ENCODE data around the gene TRAPPC3.

Gene TRAPPC3

GRCh38 chr1:36157973-36158826 lies 8.9 kb upstream of the TRAPPC3 start:
- peak overlapping the region; percentile 90 for H3K9ac ChIP-seq (ENCODE audit: low read length)
- H3K27ac ChIP-seq (ENCODE audit: low read depth, low read length), result no peak overlapping the region

DNA sequence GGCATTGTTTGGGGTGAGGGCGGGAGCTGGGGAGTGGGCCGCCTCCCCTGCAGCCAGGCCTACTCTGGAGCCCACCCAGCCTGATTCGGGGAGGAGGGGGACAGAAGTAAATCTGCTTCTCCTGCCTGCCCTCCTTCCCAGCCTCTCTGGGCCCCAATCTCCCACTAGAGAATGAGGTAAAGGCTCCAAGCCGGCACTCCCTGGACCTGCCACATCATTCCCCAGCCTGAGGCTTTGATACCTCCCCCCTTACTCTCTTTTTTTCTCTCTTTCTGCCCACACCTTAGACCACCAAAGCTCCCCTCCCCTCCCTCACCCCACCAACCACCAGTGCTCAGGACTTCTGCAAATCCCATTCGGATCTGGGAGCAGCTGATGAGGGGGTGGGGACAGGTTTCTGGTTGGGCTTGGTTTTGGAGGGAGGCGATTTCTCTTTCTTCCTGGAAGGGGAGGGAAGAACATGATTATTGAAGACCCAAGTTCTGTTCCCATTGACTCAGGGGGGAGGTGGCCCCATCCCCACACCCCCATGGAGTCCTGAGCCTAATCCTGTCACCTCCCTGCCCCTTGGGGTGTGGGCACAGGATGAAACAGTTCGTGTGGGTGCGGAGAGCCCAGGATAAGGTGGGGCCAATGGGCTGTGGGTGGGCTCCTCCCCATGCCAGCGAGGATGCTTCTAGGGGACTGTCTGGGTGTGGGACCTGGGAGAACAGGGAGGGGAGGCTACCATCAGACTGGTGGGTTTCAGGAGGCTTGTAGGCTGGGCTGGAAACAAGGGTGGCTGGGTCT lies 8.0 kb upstream of the TRAPPC3 start:
- H3K27me3 ChIP-seq (ENCODE audit: control insufficient read depth, insufficient read depth, low read length), result peaks cover 28% of the 10 kb centered on the region
- peak overlapping the region; percentile 80; the same call in 1 of the 2 replicates for H3K27ac ChIP-seq (ENCODE audit: low read depth, low read length)
- no peaks in the 10 kb centered on the region for H3K9me3 ChIP-seq (ENCODE audit: control insufficient read depth, insufficient read depth, low read depth, low read length)
- H3K9ac ChIP-seq (ENCODE audit: low read length), result peak overlapping the region; percentile 90
- peak overlapping the region; percentile 99 for H3K4me3 ChIP-seq (ENCODE audit: low read depth, low read length)
- no peaks in the 10 kb centered on the region; the same call in 1 of the 2 replicates for H3K36me3 ChIP-seq (ENCODE audit: control insufficient read depth, insufficient read depth, low read length)
- peaks cover 40% of the 10 kb centered on the region for H3K4me1 ChIP-seq (ENCODE audit: control insufficient read depth, insufficient read depth, low read length)

More at GRCh38 chr1:36157973-36158826, 8.9 kb upstream of the TRAPPC3 start:
- peaks cover 35% of the 10 kb centered on the region for H3K4me1 ChIP-seq (ENCODE audit: control insufficient read depth, insufficient read depth, low read length)
- H3K36me3 ChIP-seq (ENCODE audit: control insufficient read depth, insufficient read depth, low read length), result no peaks in the 10 kb centered on the region; the same call in 1 of the 2 replicates
- peaks cover 20% of the 10 kb centered on the region for H3K27me3 ChIP-seq (ENCODE audit: control insufficient read depth, insufficient read depth, low read length)
- H3K9me3 ChIP-seq (ENCODE audit: control insufficient read depth, insufficient read depth, low read depth, low read length), result no peaks in the 10 kb centered on the region
- peak overlapping the region; percentile 99 for H3K4me3 ChIP-seq (ENCODE audit: low read depth, low read length)

- Histone ChIP-seq H3K4me3 (ENCODE audit: low read depth, low read length) (peak overlapping the region; percentile 99), H3K4me1 (ENCODE audit: control insufficient read depth, insufficient read depth, low read length) (peaks cover 38% of the 10 kb centered on the region), H3K36me3 (ENCODE audit: control insufficient read depth, insufficient read depth, low read length) (no peaks in the 10 kb centered on the region; the same call in 1 of the 2 replicates), H3K27me3 (ENCODE audit: control insufficient read depth, insufficient read depth, low read length) (peaks cover 32% of the 10 kb centered on the region), H3K27ac (ENCODE audit: low read depth, low read length) (peak overlapping the region; percentile 80; the same call in 1 of the 2 replicates), H3K9me3 (ENCODE audit: control insufficient read depth, insufficient read depth, low read depth, low read length) (no peaks in the 10 kb centered on the region), H3K9ac (ENCODE audit: low read length) (peak overlapping the region; percentile 90)
Measured at GRCh38 chr1:36156329-36157114, 7.2 kb upstream of the TRAPPC3 start.

DNA sequence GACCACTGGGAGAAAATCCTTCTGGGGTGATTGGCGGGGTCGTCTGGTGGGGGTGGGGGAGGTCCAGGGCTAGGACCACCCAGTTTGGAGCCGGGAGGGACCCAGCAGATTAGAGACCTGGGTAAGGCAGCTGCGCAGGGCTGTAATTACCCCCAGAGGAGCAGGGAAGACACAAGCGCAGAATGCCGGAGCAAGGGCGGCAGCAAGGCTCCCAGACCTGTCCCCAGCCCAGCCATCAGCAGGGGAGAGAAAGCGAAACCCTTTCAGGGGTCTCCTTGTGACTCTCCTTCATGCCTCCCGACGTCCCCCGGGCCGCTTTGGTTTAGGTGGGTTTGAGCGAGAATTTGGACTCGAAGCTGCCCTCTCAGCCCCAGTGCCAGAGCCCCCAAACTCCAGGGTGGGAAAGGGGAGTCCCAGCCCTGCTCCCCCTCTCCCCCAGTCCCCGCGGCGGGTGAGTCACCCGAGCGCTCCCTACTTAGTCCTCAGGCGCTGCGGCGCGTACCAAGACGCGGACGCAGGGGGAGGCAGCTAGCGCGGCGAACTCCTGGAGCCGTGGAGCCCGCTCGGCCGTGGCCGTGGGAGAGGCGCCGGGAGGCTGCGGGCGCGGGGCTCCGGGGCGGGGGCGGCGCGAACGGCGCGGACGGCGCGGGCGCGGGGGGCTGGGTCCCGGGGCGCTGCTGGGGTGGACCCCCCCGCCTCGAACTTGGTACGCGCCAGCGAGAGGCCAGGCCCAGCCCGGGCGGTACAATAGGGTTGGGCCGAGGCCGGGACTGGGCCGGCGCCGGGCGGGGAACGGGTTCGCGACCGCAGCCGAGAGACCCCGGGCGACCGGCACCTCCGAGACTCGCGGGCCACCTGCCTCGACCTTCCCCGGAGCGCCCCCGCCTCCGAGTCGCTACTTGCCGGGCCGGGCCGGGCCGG lies 6.4 kb upstream of the TRAPPC3 start, which contains the start of gene MAP7D1:
Gene MAP7D1 (plus strand): TSS at position 753 of the 921 bp plus-strand sequence. CDS start 258 bp downstream, outside the sequence.
- Histone ChIP-seq H3K9ac (ENCODE audit: low read length) (peak within 1 kb of the TSS; percentile 90), H3K4me1 (ENCODE audit: control insufficient read depth, insufficient read depth, low read length) (peaks cover 35% of the 10 kb centered on the region), H3K9me3 (ENCODE audit: control insufficient read depth, insufficient read depth, low read depth, low read length) (no peaks in the 10 kb centered on the region), H3K27ac (ENCODE audit: low read depth, low read length) (peak within 1 kb of the TSS; percentile 94; the same call in 1 of the 2 replicates), H3K36me3 (ENCODE audit: control insufficient read depth, insufficient read depth, low read length) (no peaks in the 10 kb centered on the region; the same call in 1 of the 2 replicates), H3K27me3 (ENCODE audit: control insufficient read depth, insufficient read depth, low read length) (peaks cover 34% of the 10 kb centered on the region), H3K4me3 (ENCODE audit: low read depth, low read length) (peak within 1 kb of the TSS; percentile 99)

- Histone ChIP-seq H3K4me1 (ENCODE audit: control insufficient read depth, insufficient read depth, low read length) (peaks cover 38% of the 10 kb centered on the region), H3K9me3 (ENCODE audit: control insufficient read depth, insufficient read depth, low read depth, low read length) (no peaks in the 10 kb centered on the region), H3K27ac (ENCODE audit: low read depth, low read length) (peak overlapping the region; percentile 94; the same call in 1 of the 2 replicates), H3K36me3 (ENCODE audit: control insufficient read depth, insufficient read depth, low read length) (no peaks in the 10 kb centered on the region; the same call in 1 of the 2 replicates), H3K27me3 (ENCODE audit: control insufficient read depth, insufficient read depth, low read length) (peaks cover 34% of the 10 kb centered on the region), H3K4me3 (ENCODE audit: low read depth, low read length) (peak overlapping the region; percentile 99), H3K9ac (ENCODE audit: low read length) (peak overlapping the region; percentile 90)
Measured at GRCh38 chr1:36154765-36155407, 5.6 kb upstream of the TRAPPC3 start.

DNA sequence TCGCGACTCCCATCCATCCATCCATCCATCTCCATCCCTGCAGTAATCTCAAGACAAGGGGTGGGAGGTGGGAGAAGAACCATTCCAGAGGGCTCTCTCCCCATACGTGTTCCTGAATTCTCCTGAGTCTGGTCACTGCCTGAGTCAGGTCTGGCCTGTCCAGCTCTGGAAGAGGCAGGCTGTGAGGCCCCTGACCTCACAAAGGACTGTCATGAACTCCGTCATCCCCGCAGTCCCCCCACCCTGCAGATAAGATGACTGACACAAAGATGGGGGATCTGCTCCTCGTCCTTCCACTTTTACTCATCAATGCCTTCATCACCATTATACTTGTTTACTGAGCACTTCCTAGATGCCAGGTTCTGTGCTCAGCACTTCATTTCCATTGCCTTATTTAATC lies 5.0 kb upstream of the TRAPPC3 start:
- Histone ChIP-seq H3K9ac (ENCODE audit: low read length) (no peak overlapping the region), H3K36me3 (ENCODE audit: control insufficient read depth, insufficient read depth, low read length) (no peaks in the 10 kb centered on the region), H3K27ac (ENCODE audit: low read depth, low read length) (no peak overlapping the region), H3K27me3 (ENCODE audit: control insufficient read depth, insufficient read depth, low read length) (peaks cover 34% of the 10 kb centered on the region), H3K4me3 (ENCODE audit: low read depth, low read length) (no peak overlapping the region), H3K4me1 (ENCODE audit: control insufficient read depth, insufficient read depth, low read length) (peaks cover 40% of the 10 kb centered on the region), H3K9me3 (ENCODE audit: control insufficient read depth, insufficient read depth, low read depth, low read length) (no peaks in the 10 kb centered on the region)

DNA sequence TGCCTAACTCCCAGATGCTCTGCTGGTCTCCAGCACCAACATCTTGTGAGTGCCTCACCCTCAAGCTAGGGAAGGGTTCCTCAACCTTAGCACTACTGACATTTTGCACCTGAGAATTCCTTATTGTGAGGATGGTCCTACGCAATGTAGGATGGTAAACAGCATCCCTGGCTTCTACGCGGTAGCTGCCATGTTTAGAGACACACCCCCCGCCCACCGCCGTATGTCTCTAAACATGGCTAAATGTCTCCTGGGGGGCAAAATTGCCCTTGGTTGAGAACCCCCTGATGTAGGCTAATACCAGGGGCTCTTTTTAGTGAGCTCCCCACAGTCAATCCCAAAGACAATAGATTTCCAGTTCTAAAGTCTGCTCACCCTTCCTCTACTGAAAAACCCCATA lies 4.2 kb upstream of the TRAPPC3 start:
- H3K9me3 ChIP-seq (ENCODE audit: control insufficient read depth, insufficient read depth, low read depth, low read length), result no peaks in the 10 kb centered on the region
- no peaks in the 10 kb centered on the region for H3K36me3 ChIP-seq (ENCODE audit: control insufficient read depth, insufficient read depth, low read length)
- H3K4me1 ChIP-seq (ENCODE audit: control insufficient read depth, insufficient read depth, low read length), result peaks cover 40% of the 10 kb centered on the region
- H3K9ac ChIP-seq (ENCODE audit: low read length), result peak overlapping the region; percentile 12
- peaks cover 34% of the 10 kb centered on the region for H3K27me3 ChIP-seq (ENCODE audit: control insufficient read depth, insufficient read depth, low read length)
- H3K27ac ChIP-seq (ENCODE audit: low read depth, low read length), result no peak overlapping the region
- no peak overlapping the region for H3K4me3 ChIP-seq (ENCODE audit: low read depth, low read length)

DNA sequence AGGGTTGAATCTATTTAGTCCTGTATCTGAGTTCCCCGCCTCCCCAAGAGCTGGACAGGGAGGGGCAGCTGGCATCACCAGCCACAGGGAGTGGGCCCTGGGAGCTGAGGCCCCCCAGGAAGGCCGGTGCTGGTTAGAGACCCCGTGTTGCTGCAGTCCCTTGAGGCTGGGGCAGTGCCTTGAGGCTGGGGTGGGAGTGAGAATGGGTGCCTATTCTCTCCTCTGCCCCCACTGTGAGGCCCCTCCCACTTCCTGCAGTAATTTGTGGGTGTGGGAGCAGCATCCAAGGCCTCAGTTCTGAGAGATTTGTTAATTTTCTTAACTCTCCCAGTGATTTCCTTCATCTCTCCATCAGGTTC lies 2.5 kb upstream of the TRAPPC3 start:
- no peak overlapping the region for H3K27ac ChIP-seq (ENCODE audit: low read depth, low read length)
- no peak overlapping the region for H3K4me3 ChIP-seq (ENCODE audit: low read depth, low read length)
- H3K27me3 ChIP-seq (ENCODE audit: control insufficient read depth, insufficient read depth, low read length), result peaks cover 34% of the 10 kb centered on the region
- H3K36me3 ChIP-seq (ENCODE audit: control insufficient read depth, insufficient read depth, low read length), result no peaks in the 10 kb centered on the region
- no peak overlapping the region for H3K9ac ChIP-seq (ENCODE audit: low read length)
- H3K4me1 ChIP-seq (ENCODE audit: control insufficient read depth, insufficient read depth, low read length), result peaks cover 31% of the 10 kb centered on the region
- H3K9me3 ChIP-seq (ENCODE audit: control insufficient read depth, insufficient read depth, low read depth, low read length), result no peaks in the 10 kb centered on the region

DNA sequence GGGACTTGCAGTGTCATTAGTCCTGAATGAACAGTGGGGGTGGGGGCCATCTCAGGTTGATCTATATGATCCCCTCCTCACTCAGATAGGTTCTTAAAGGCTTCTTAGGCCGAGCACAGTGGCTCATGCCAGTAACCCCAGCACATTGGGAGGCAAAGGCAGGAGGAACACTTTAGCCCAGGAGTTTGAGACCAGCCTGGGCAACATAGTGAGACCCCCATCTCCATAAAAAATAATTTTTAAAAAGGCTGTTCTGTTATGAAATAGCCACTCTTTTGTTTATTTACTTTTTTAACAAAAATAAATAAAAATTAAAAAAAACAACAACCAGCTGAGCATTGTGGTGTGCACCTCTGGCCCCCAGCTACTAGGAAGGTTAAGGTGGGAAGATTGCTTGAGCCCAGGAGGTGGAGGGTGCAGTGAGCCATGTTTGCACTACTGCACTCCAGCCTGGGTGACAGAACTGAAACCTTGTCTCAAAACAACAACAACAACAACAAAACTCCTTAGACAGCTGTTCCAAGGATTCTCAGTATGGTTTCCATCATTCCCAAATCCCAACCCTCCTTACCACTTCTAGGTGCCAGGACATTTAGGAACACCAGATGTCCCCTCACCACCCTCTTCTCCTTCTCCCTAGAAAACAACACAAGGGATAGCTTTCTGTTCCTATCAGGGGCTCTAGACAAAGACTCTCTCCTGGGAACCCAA lies 2.0 kb upstream of the TRAPPC3 start:
- H3K27me3 ChIP-seq (ENCODE audit: control insufficient read depth, insufficient read depth, low read length), result peaks cover 34% of the 10 kb centered on the region
- H3K9ac ChIP-seq (ENCODE audit: low read length), result no peak overlapping the region
- no peaks in the 10 kb centered on the region for H3K36me3 ChIP-seq (ENCODE audit: control insufficient read depth, insufficient read depth, low read length)
- H3K9me3 ChIP-seq (ENCODE audit: control insufficient read depth, insufficient read depth, low read depth, low read length), result no peaks in the 10 kb centered on the region
- H3K27ac ChIP-seq (ENCODE audit: low read depth, low read length), result no peak overlapping the region
- H3K4me1 ChIP-seq (ENCODE audit: control insufficient read depth, insufficient read depth, low read length), result peaks cover 31% of the 10 kb centered on the region
- no peak overlapping the region for H3K4me3 ChIP-seq (ENCODE audit: low read depth, low read length)

Data from HUES6 (cell line).